K562 (cell line): ENCODE measurements around the gene HMGA1. TPM values are rescaled to one million over a fixed set of nuclear protein-coding genes. Genes with fewer than 3 reads are reported as not detected.

Experiments
- CUX1 ChIP-seq: fragments of 200-800 bp; sonication (Bioruptor generic); IDR thresholded peaks from 2 replicates; pipeline ENCODE4 v1.6.1; 2016; ENCODE audit warnings: missing genetic modification characterization, missing compliant biosample characterization
- EWSR1 ChIP-seq: fragments of 450-650 bp; IDR thresholded peaks from 2 replicates; pipeline ENCODE4 v1.6.1; 2018; ENCODE audit warnings: borderline replicate concordance, mild to moderate bottlenecking, low read depth, moderate library complexity; ENCODE audit not compliant: partially characterized antibody
- FOSL1 ChIP-seq: fragments of 200-800 bp; sonication (Bioruptor generic); conservative IDR thresholded peaks from 2 replicates; pipeline ENCODE4 v1.6.1; 2016; ENCODE audit warnings: missing genetic modification characterization, missing compliant biosample characterization
- GATAD2A ChIP-seq: fragments of 450-650 bp; IDR thresholded peaks from 2 replicates; pipeline ENCODE4 v1.6.1; 2017
- HDAC2 ChIP-seq: fragments of 450-650 bp; IDR thresholded peaks from 2 replicates; pipeline ENCODE4 v1.6.1; 2016; ENCODE audit warnings: mild to moderate bottlenecking
- MYC ChIP-seq, 2 experiments: fragments of 250-450 bp in 1 of 2; sonication (Bioruptor Pico) in 1 of 2; IDR thresholded peaks; 2 replicates each; pipeline versions ENCODE4 v1.5.1 to v1.6.1; 2012 to 2021; ENCODE audit warnings: low read depth in 2 of 2, borderline replicate concordance in 1 of 2, improper control_type of control experiment in 1 of 2, low read length in 1 of 2, mild to moderate bottlenecking in 1 of 2, moderate library complexity in 1 of 2
- NFXL1 ChIP-seq: fragments of 450-650 bp; formaldehyde crosslinking; IDR thresholded peaks from 2 replicates; pipeline ENCODE4 v1.4.0; 2021; ENCODE audit warnings: mild to moderate bottlenecking
- RBM39 ChIP-seq: fragments of 200-400 bp; formaldehyde crosslinking; optimal IDR thresholded peaks from 2 replicates; pipeline ENCODE3; 2018; ENCODE audit warnings: low read depth, low read length
- RFX1 ChIP-seq: fragments of 450-650 bp; IDR thresholded peaks from 2 replicates; pipeline ENCODE4 v1.6.1; 2016; ENCODE audit warnings: mild to moderate bottlenecking, moderate library complexity
- ZNF436 ChIP-seq: fragments of 250-450, 450-650 bp; sonication (Bioruptor Pico); formaldehyde crosslinking; IDR thresholded peaks from 2 replicates; pipeline ENCODE4 v1.7.0; 2020; ENCODE audit warnings: mild to moderate bottlenecking
- ZNF668 ChIP-seq: fragments of 250-450 bp; sonication (Bioruptor Pico); IDR thresholded peaks from 2 replicates; pipeline ENCODE4 v1.8.0; 2022; ENCODE audit warnings: mild to moderate bottlenecking, inconsistent platforms
- polyA plus RNA-seq, 8 experiments: library from polyadenylated mRNA; depleted of rRNA in 4 of 8; stranded (reverse) in 5 of 8; unstranded in 3 of 8; fragments of >200 nt; fragmentation: Nextera tagmentation in 2 of 8; fragmentation: Illumina TruSeq in 1 of 8; extraction: Ambion mirVana in 2 of 8; extraction: Trizol in 1 of 8; gene quantifications; 2 replicates each; pipeline versions ENCODE4 v1.2.1 to v1.2.3, GENCODE V29; 2011 to 2014; ENCODE audit warnings: inconsistent platforms in 1 of 8, missing spikeins in 1 of 8
- total RNA-seq, 7 experiments: library from RNA; depleted of rRNA in 6 of 7; stranded (reverse); fragments of >200 nt in 6 of 7; fragmentation: Illumina TruSeq in 2 of 7; extraction: Trizol in 2 of 7; gene quantifications; 2 replicates each; pipeline versions ENCODE4 v1.2.1 to v1.2.3, GENCODE V29; 2011 to 2021; ENCODE audit warnings: low replicate concordance in 1 of 7
- TF ChIP-seq, protein P1 (sequence below), 2 experiments: fragments of 450-650 bp in 1 of 2; sonication (generic) in 1 of 2; formaldehyde crosslinking in 1 of 2; IDR thresholded peaks; 2 replicates each; pipeline versions ENCODE4 v1.7.1 to v1.9.0; 2016 to 2022; ENCODE audit warnings: inconsistent platforms in 1 of 2, mild to moderate bottlenecking in 1 of 2, missing genetic modification reagents in 1 of 2

Gene HMGA1
- total and polyA plus RNA-seq, 9 of the 15 experiments (the other 6 are each of a cell fraction or from before 2014, with no cell fraction given), result 27.8 to 1,947 (median 594) TPM

DNA sequence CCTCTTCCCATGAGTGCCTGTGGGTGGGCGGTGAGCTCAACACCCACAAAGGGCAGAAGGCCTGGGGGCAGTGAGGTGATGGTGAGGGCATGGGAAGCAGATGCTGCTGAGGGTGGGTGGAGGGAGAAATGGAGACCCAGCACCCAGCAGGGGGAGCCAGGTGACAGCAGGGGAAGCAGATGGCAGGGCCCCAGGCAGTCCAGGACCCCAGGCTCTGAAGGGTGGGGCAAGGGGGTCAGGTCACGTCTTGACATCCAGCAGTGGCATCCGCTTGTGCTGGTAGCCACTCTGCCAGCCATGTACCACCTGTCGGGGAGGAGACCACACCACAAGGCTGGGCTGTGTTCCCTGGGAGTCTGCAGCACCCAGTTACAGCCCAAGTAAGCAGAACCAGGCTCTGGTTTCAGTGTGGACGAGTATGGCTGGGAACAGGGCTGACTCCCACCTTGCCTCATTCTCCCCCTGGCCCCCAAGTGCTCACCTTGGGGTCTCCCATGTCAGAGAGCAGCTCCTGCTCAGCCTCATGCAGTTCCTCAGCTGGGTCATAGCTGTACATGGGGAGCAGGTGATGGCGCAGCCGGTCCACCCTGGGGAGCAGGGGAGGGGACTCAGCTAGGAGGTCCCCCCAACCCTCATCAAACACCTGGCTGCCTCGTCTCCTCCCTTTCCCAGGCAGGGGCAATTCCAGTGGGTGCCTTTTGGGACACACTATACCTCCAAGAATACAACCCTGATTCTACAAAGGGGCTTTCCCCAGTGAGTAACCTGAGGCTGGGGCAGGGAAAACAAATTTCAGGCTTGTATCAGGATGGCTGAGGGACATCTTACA is 10.1 kb downstream of the HMGA1 start (continued):
- TF ChIP-seq MYC (IDR thresholded peaks at IDR 0.05; ENCODE audit: low read depth, low read length), result no peak; the same call in 1 of the 2 replicates
- TF ChIP-seq MYC (CRISPR knock-in tag; IDR thresholded peaks at IDR 0.05; ENCODE audit: borderline replicate concordance, low read depth), result peak; percentile 45; the same call in 1 of the 2 replicates
- no peak for TF ChIP-seq NFXL1 (CRISPR knock-in tag)
- TF ChIP-seq EWSR1, result no peak
- TF ChIP-seq GATAD2A, result 0 out of 2 replicates have a peak, but pooled peaks have one; percentile 22
- TF ChIP-seq ZNF668 (CRISPR knock-in tag), result no peak
- TF ChIP-seq FOSL1 (tag), result no peak
- TF ChIP-seq, protein P1, sequence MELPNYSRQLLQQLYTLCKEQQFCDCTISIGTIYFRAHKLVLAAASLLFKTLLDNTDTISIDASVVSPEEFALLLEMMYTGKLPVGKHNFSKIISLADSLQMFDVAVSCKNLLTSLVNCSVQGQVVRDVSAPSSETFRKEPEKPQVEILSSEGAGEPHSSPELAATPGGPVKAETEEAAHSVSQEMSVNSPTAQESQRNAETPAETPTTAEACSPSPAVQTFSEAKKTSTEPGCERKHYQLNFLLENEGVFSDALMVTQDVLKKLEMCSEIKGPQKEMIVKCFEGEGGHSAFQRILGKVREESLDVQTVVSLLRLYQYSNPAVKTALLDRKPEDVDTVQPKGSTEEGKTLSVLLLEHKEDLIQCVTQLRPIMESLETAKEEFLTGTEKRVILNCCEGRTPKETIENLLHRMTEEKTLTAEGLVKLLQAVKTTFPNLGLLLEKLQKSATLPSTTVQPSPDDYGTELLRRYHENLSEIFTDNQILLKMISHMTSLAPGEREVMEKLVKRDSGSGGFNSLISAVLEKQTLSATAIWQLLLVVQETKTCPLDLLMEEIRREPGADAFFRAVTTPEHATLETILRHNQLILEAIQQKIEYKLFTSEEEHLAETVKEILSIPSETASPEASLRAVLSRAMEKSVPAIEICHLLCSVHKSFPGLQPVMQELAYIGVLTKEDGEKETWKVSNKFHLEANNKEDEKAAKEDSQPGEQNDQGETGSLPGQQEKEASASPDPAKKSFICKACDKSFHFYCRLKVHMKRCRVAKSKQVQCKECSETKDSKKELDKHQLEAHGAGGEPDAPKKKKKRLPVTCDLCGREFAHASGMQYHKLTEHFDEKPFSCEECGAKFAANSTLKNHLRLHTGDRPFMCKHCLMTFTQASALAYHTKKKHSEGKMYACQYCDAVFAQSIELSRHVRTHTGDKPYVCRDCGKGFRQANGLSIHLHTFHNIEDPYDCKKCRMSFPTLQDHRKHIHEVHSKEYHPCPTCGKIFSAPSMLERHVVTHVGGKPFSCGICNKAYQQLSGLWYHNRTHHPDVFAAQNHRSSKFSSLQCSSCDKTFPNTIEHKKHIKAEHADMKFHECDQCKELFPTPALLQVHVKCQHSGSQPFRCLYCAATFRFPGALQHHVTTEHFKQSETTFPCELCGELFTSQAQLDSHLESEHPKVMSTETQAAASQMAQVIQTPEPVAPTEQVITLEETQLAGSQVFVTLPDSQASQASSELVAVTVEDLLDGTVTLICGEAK (IDR thresholded peaks at IDR 0.05), result no peak
- TF ChIP-seq, protein P1 (CRISPR knock-in tag; IDR thresholded peaks at IDR 0.05), result no peak
- TF ChIP-seq HDAC2, result peak; percentile 70; the same call in 1 of the 2 replicates
- no peak for TF ChIP-seq RFX1
- peak; percentile 88 for TF ChIP-seq RBM39
- TF ChIP-seq ZNF436 (CRISPR knock-in tag), result no peak
- no peak for TF ChIP-seq CUX1
